Inflammatory macrophage treated with lipopolysaccharide for 4 hours (primary cell): ENCODE measurements around the gene OR2G6.
"Not testable (repeated sequence)": the region's sequence is repeated elsewhere in the genome, so short reads cannot be mapped to it uniquely, and the experiment has no call there.

Experiments
- DNase-seq: peaks from one replicate; pipeline ENCODE4 v3.0.0-alpha.2; 2020

The OR2G6 gene

DNA sequence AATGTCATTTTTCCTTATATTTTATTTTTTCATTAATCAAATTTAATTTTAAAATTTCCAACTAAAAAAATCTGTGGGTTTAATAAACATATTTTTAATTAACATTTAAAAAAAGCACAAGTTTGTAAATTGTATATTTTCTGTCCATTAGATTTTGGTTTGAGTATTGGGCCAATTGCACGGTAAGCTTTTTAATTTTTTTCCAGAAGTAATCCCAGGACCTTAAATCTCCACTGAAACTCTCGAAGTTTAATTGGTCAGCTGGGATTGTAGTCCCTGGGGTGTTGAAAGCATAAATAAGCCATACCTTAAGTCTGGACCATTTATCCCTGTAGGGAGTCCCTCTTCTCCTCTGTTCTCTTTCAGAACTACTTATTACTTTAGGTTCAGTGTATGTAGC lies at the start of gene OR2G6:
Gene OR2G6 (plus strand): TSS at position 301 of the 400 bp plus-strand sequence. CDS start 13,574 bp downstream, outside the sequence.
- not testable (repeated sequence) for DNase-seq

DNA sequence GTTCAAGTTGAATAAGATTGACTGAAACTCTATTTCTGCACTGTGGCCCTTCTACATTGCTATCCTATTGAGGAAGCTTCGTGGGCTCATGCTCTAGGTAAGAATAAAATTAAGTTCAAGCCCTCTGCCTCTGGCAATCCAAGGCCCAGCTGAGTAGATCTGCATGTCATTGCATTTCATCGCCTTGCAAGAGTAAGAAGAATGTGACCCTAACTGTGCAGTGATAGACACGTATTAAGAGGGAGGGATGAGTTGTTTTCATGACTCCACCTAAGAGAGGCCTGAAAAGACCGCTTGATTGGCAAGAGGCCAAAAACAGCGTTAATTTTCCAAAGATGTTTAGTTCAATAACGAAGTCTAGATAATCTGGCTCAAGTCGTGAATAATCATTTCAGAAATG lies 48.8 kb upstream of the OR2G6 start:
- not testable (repeated sequence) for DNase-seq

DNA sequence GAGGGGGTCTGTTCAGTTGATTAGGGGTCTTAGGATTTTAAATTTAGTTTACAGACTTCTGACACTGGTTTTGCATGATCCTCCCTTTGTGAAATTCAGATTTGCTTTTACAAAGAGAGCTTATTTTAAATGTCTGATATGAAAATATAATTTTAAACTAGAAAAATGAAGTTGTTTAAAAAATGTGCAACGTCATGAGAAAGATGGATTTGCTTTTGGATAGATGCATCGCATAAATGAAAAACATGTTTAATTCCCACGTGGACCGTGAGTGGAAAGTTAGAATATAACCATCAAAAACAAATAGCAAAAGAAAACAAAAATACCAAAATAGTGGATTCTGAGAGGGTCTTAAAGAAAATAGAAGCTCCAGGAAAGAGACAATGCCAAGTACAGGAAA lies 36.7 kb upstream of the OR2G6 start:
- DNase-seq = no peak

DNA sequence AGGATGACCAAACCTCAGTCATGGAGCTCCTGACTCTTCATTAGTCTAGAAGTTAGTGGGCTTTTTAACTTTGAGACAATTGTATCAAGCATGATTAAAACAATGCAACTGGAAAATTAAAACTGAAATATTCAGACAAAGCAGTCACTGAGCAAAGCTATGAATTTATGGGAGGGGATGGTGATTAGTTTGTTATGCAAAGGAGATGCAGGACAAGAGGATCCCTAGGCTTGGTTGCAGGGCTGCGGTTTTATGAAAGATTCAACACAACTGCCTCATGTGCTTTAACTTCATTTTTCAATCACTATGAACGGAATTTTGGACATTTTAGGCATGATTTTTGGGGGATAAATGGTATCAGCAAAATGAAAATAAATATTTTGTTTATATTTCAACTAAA lies 35.8 kb upstream of the OR2G6 start:
- not testable (repeated sequence) for DNase-seq

DNA sequence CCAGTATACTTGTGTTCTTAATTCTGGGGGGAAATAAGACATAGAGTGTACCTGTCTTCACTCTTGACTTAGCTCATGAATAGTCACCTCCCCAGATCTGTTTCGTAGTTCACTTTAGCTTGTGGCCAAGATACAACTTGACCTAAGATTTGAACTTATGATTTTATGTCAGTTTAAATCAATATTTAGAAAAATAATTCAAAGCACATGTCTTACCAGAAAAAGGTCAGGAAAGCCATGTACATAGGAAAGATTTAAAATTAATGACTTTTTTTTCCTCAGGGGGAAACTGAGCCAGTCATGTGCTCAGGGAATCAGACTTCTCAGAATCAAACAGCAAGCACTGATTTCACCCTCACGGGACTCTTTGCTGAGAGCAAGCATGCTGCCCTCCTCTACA lies 34.8 kb upstream of the OR2G6 start, which contains the start of gene OR2T3:
Gene OR2T3 (plus strand): TSS at position 301 of the 400 bp plus-strand sequence. CDS start 0 bp downstream, at position 301.
- DNase-seq = not testable (repeated sequence)

DNA sequence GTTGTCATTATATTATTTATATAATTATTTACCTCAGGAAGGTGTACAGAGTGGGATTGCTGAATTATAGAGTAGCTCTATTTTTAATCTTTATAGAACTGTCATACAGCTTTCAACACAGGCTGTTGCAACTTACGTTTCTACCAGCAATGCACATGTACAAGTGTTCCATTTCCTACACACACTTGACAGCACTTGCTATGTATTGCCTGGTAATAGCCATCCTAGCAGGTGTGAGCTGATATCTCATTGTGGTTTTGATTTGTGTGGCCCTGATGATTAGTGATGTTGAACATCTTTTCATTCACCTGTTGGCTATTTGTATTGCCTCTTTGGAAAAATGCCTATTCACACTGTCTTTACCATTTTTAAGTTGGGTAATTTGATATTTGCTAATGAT lies 32.2 kb upstream of the OR2G6 start:
- not testable (repeated sequence) for DNase-seq

DNA sequence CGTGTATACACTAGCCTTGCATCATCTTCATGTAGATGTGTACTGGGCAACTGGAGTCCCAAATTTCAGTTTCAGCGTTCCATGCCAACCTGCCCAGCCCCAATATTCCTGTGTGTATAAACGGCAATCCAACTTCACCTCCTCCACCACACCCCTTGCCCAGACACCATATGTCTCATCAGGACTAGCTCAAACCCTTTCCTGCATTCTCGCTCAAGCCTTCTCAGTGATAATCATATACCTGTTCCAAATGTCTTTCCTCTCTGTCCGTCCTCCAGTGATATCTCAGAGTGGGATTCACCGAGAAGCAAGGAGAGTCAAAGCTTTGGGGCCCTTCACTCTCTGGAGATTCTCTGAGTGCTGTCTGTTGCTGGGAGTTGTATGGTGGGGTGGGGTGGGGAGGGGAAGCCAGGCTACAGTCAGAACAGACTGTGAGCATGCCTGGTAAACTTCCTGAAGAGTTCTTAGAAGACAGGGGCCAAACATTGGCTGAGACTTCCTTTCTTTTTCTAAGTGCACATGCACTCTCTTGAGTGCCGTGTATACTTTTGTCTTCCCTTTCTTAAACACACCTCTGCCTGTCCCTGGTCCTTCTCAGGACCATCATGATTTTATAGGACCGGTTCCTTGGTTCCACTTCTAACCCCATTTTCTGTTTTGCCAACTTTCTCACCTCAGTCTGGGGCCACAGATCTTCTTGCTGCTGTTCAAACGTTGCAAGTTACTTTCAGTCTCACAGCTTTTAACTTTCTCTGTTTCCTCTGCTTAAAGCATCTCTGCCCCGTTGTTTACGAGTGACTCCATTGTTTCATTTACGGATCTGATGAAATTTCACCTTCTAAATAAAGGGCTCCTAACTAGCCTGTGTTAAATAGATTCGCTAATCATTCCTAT lies 25.9 kb upstream of the OR2G6 start:
- DNase-seq = not testable (repeated sequence)

DNA sequence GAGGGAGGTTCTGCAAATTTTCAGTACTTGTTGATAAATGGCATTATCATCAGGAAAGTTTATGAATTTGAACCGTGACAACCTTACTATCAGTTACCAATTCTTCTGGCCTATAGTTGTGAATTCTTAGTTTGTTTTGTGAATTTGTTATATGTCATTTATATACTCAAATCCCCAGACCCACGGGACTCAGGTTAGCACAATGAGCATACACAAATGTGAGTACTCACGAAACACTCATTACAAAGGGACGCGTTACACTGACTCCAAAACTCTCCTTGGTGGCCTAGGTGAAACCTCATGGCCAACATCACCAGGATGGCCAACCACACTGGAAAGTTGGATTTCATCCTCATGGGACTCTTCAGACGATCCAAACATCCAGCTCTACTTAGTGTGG lies 19.6 kb upstream of the OR2G6 start, which contains the start of gene OR2T5:
Gene OR2T5 (plus strand): TSS at position 301 of the 400 bp plus-strand sequence. CDS start 0 bp downstream, at position 301.
- not testable (repeated sequence) for DNase-seq

DNA sequence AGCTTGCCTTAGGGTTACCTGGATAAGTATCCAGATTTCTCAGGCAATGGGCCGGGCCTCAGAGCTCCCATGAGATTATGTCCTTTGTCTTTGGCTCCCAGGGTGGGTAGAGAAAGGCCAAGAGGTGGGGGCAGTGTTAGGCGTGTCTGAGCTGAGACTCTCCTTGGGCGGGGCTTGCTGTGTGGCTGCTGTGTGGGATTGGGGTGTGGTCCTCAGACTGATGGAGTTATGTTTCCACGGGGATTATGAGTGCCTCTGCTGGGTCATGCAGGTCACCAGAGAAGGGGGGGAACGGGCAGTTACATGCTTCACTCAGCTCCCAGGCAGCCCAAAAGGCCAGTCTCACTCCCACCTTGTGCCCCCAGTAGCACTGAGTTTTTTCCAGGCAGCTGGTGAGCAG lies 11.2 kb upstream of the OR2G6 start:
- not testable (repeated sequence) for DNase-seq

DNA sequence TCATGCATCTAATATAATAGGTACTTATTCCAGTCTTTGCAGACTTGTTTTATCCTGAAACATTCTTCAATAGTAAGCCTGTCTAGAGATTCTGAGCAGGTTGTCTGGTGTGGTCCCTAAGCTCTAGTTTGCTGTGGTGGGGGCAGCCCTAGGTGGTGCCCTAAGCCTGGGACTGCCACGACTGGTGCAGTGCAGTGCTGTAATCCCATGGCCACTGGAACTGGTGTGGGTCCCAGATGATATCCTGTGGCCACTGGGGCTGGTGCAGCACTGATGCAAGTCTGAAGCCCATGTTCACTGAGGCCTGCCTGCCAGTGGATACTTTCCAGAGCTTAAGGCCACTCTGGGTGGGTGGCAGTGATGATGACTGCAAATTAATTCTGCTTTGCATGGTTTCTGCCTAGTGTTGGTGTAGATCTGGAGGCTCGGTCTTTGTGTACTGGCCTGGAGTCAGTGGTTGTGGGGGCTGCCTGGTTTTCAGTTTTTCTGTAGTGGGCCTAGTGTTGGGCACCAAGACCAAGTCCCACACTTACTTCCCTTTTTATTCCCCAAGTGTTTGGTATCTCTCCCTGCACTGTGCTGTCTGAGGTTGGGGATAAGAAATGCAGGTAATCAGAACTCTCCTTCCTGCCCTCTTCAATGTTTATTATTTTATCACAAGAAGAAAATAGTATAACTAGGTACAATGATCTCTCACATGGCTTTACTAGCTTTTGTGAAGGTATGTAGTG lies 7.4 kb upstream of the OR2G6 start:
- not testable (repeated sequence) for DNase-seq

DNA sequence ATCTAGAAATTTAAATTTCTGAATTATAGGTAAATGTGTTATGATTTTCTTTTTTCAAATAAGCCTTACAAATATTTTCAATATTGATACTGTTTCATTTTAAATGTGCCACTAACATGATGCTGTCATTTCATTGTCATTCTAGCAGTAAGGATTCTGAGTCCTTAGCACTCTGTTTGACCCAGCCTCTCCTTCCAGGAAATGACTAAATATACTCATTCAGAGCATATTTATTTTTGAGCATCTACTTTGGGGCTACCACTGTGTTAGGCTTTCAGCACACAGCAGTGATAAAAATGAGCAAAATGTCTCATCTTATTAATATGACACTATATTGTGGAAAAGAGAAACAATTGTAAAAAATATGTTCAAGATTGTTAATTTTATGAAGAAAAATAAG lies 2.3 kb downstream of the OR2G6 start:
- not testable (repeated sequence) for DNase-seq

DNA sequence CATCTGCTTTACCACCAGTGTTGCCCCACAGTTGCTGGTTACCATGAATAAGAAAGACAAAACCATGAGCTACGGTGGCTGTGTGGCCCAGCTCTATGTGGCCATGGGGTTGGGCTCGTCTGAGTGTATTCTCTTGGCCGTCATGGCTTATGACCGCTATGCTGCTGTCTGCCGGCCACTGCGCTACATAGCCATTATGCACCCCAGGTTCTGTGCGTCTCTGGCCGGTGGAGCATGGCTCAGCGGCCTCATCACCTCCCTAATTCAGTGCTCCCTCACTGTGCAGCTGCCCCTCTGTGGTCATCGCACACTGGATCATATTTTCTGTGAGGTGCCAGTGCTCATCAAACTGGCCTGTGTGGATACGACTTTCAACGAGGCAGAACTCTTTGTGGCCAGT lies 14.0 kb downstream of the OR2G6 start:
- DNase-seq = no peak

DNA sequence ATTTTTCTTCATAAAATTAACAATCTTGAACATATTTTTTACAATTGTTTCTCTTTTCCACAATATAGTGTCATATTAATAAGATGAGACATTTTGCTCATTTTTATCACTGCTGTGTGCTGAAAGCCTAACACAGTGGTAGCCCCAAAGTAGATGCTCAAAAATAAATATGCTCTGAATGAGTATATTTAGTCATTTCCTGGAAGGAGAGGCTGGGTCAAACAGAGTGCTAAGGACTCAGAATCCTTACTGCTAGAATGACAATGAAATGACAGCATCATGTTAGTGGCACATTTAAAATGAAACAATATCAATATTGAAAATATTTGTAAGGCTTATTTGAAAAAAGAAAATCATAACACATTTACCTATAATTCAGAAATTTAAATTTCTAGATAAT lies 29.6 kb downstream of the OR2G6 start:
- DNase-seq = not testable (repeated sequence)

DNA sequence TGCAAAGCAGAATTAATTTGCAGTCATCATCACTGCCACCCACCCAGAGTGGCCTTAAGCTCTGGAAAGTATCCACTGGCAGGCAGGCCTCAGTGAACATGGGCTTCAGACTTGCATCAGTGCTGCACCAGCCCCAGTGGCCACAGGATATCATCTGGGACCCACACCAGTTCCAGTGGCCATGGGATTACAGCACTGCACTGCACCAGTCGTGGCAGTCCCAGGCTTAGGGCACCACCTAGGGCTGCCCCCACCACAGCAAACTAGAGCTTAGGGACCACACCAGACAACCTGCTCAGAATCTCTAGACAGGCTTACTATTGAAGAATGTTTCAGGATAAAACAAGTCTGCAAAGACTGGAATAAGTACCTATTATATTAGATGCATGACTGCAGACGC lies 39.5 kb downstream of the OR2G6 start:
- DNase-seq = not testable (repeated sequence)

DNA sequence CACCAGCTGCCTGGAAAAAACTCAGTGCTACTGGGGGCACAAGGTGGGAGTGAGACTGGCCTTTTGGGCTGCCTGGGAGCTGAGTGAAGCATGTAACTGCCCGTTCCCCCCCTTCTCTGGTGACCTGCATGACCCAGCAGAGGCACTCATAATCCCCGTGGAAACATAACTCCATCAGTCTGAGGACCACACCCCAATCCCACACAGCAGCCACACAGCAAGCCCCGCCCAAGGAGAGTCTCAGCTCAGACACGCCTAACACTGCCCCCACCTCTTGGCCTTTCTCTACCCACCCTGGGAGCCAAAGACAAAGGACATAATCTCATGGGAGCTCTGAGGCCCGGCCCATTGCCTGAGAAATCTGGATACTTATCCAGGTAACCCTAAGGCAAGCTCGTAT lies 43.2 kb downstream of the OR2G6 start:
- not testable (repeated sequence) for DNase-seq

DNA sequence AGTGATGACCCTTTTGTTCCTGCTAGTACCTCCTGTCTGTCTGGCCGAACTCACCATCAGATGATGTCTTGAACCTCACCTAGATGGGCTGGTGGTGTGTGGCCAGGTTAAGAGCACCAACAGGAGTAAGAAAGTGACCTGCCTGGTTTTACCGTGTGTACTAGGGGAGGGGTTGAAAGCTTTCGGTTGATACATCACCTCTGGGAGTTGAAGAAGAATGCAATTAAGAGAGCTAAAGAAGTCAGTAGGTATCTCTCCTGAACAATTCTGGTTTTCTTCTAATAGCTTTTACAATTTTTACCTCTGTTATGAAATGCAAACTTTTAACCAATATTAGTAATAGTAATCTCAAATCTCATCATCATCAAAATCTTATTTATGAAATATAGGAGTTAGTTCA lies 54.8 kb downstream of the OR2G6 start, which contains the start of gene OR2T29:
Gene OR2T29 (minus strand): TSS at position 101 of the 400 bp plus-strand sequence. CDS start 3,281 bp downstream, outside the sequence.
- DNase-seq = not testable (repeated sequence)

DNA sequence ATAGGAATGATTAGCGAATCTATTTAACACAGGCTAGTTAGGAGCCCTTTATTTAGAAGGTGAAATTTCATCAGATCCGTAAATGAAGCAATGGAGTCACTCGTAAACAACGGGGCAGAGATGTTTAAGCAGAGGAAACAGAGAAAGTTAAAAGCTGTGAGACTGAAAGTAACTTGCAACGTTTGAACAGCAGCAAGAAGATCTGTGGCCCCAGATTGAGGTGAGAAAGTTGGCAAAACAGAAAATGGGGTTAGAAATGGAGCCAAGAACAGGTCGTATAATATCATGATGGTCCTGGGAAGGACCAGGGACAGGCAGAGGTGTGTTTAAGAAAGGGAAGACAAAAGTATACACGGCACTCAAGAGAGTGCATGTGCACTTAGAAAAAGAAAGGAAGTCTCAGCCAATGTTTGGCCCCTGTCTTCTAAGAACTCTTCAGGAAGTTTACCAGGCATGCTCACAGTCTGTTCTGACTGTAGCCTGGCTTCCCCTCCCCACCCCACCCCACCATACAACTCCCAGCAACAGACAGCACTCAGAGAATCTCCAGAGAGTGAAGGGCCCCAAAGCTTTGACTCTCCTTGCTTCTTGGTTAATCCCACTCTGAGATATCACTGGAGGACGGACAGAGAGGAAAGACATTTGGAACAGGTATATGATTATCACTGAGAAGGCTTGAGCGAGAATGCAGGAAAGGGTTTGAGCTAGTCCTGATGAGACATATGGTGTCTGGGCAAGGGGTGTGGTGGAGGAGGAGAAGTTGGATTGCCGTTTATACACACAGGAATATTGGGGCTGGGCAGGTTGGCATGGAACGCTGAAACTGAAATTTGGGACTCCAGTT lies 57.9 kb downstream of the OR2G6 start:
- DNase-seq = peak; percentile 17

DNA sequence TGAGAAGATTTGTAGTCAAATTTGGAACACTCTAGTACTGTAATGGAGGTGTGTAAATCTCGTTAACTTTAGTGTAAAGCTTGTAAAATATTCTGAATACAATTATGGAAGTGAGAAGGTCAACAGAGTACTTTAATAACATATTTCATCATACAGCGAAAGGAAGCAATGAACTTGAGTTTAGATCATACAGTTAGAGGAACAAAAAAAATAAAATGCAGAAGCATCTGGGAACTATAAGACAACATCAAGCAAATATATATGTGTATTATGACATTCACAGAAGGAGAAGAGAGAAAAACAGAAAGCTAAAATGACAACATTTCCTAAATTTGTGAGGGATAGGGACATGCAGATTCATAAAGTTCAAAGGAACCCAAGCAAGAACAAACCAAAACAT lies 61.2 kb downstream of the OR2G6 start:
- DNase-seq = peak; percentile 88

DNA sequence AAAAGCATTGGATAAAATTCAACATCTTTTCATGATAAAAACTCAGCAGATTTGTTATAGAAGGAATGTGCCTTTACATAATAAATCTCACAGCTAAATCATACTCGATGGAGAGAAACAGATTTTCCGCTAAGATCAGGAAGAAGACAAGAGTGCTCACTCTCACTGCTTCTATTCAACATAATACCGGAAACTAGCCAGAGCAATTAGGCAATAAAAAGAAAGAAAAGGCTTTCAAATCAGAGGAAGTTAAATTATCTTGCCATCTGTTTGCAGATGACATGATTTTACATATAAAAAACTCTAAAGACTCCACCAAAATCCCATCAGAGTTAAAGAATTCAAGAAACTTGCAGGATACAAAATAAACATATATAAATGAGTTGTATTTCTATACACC lies 62.9 kb downstream of the OR2G6 start:
- peak; percentile 51 for DNase-seq

DNA sequence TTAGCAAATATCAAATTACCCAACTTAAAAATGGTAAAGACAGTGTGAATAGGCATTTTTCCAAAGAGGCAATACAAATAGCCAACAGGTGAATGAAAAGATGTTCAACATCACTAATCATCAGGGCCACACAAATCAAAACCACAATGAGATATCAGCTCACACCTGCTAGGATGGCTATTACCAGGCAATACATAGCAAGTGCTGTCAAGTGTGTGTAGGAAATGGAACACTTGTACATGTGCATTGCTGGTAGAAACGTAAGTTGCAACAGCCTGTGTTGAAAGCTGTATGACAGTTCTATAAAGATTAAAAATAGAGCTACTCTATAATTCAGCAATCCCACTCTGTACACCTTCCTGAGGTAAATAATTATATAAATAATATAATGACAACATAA lies 64.2 kb downstream of the OR2G6 start:
- DNase-seq = not testable (repeated sequence)

DNA sequence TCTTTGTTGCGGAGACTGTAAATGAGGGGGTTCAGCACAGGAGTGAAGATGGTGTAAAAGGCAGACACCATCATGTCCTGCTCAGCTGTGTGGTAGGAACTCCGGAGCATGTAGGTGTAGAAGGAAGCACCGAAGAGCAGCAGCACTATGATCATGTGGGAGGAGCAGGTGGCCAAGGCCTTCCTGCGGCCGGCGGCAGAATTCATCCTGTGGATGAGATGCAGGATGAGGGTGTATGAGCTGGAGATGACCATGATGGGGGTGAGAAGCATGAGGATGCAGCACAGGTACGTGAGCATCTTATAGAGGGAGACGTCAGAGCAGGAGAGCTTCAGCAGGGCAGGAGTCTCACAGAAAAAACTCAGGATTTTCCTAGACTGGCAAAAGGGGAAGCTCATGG lies 66.0 kb downstream of the OR2G6 start:
- not testable (repeated sequence) for DNase-seq

DNA sequence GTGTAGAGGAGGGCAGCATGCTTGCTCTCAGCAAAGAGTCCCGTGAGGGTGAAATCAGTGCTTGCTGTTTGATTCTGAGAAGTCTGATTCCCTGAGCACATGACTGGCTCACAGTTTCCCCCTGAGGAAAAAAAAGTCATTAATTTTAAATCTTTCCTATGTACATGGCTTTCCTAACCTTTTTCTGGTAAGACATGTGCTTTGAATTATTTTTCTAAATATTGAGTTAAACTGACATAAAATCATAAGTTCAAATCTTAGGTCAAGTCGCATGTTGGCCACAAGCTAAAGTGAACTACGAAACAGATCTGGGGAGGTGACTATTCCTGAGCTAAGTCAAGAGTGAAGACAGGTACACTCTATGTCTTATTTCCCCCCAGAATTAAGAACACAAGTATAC lies 66.8 kb downstream of the OR2G6 start, which contains the start of gene OR2T34:
Gene OR2T34 (minus strand): TSS at position 101 of the 400 bp plus-strand sequence. CDS start 0 bp downstream, at position 101.
- DNase-seq = not testable (repeated sequence)
